Lower lobe of right lung (tissue), 2 donors: ENCODE measurements around the gene CFAP46. TPM values are rescaled to one million over a fixed set of nuclear protein-coding genes. Genes with fewer than 3 reads are reported as not detected.

Experiments used
- ATAC-seq, 2 donors: fragments of 200-7000 bp; cut with Tn5 transposase; one replicate each; pipeline ENCODE4 v1.9.1; 2020 to 2022; ENCODE audit warnings: mild to moderate bottlenecking in 2 of 2, moderate library complexity in 2 of 2
- DNase-seq: peaks from one replicate; pipeline ENCODE4 v3.0.0-alpha.2; 2020
- H3K27ac ChIP-seq: fragments of 200-600 bp; one replicate; pipeline ENCODE4 v1.8.0; 2022
- H3K27me3 ChIP-seq: fragments of 200-600 bp; one replicate; pipeline ENCODE4 v1.8.0; 2022; ENCODE audit warnings: low read depth
- H3K36me3 ChIP-seq: fragments of 200-600 bp; one replicate; pipeline ENCODE4 v1.8.0; 2022; ENCODE audit warnings: mild to moderate bottlenecking
- H3K4me1 ChIP-seq: fragments of 200-600 bp; one replicate; pipeline ENCODE4 v1.8.0; 2022
- H3K4me3 ChIP-seq: fragments of 200-600 bp; one replicate; pipeline ENCODE4 v1.8.0; 2022; ENCODE audit warnings: mild to moderate bottlenecking
- H3K9me3 ChIP-seq: fragments of 200-600 bp; one replicate; pipeline ENCODE4 v1.8.0; 2022
- CTCF ChIP-seq: fragments of 200-600 bp; IDR thresholded peaks from one replicate; pipeline ENCODE4 v1.8.0; 2022; ENCODE audit warnings: antibody characterized with exemption, mild to moderate bottlenecking
- intact Hi-C: fragments of 100-400 bp; cut with DNase I; formaldehyde crosslinking; loops from one replicate; pipeline ENCODE4 v1.11.0; 2022
- total RNA-seq: library from RNA; stranded (reverse); fragmentation: NEBNext Ultra II Directional; extraction: Animal tissue kit (Norgen Biotek cat#: 25700); gene quantifications from one replicate; pipeline ENCODE4 v1.2.1, GENCODE V29; 2021
- donor health status: DM: no; HTN: yes; CAD: no; lungs with severe emphysema.

The CFAP46 gene
- total RNA-seq, 1 donor from 2014 or later: 9.0 TPM

DNA sequence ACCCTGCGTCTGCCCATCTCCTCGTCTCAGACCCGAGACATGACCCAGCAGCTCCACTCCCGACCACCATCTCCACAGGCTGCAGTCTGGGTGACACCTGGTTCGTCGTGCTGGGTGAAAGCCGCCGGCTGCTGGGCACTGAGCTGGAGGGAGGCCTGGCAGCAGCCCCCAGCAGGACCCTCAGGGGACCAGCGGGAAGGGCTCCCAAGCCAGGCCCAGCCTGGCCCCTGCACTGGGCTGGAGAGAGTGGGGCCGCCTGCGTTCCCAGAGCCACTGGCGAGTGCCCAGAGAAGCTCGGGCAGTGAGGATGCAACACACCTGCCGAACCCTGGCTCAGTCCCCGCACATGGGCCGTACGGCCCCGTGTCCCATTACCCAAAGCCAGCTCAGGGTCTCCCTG lies 21.3 kb downstream of the CFAP46 start:
- no peak for TF ChIP-seq CTCF
- H3K9me3 ChIP-seq: no peaks in the 10 kb centered on the region
- peak; percentile 38 for DNase-seq
- no peak overlapping the region for H3K27ac ChIP-seq
- H3K4me1 ChIP-seq: no peaks in the 10 kb centered on the region
- H3K27me3 ChIP-seq: peaks cover 6% of the 10 kb centered on the region
- H3K4me3 ChIP-seq: no peak overlapping the region
- intact Hi-C loops: no loop called here
- H3K36me3 ChIP-seq: no peaks in the 10 kb centered on the region
- ATAC-seq: no peak

- H3K27me3 ChIP-seq: peaks cover 9% of the 10 kb centered on the region
- H3K36me3 ChIP-seq: no peaks in the 10 kb centered on the region
- DNase-seq: peak; percentile 36
- H3K4me3 ChIP-seq: no peak overlapping the region
- H3K4me1 ChIP-seq: no peaks in the 10 kb centered on the region
- no peak for TF ChIP-seq CTCF
- H3K9me3 ChIP-seq: no peaks in the 10 kb centered on the region
- no peak for ATAC-seq
- H3K27ac ChIP-seq: no peak overlapping the region
- intact Hi-C loops: no loop called here
These were observed 22.1 kb downstream of the CFAP46 start for GRCh38 chr10:132920101-132920925.

GRCh38 chr10:132919374-132920100 lies 22.8 kb downstream of the CFAP46 start:
- no peak overlapping the region for H3K4me3 ChIP-seq
- DNase-seq: peak; percentile 43
- no peaks in the 10 kb centered on the region for H3K36me3 ChIP-seq
- no peak for ATAC-seq
- intact Hi-C loops: no loop called here
- H3K27ac ChIP-seq: no peak overlapping the region
- H3K27me3 ChIP-seq: peaks cover 13% of the 10 kb centered on the region
- TF ChIP-seq CTCF: no peak
- no peaks in the 10 kb centered on the region for H3K4me1 ChIP-seq
- no peaks in the 10 kb centered on the region for H3K9me3 ChIP-seq

GRCh38 chr10:132918617-132919373 lies 23.6 kb downstream of the CFAP46 start:
- no peaks in the 10 kb centered on the region for H3K4me1 ChIP-seq
- H3K36me3 ChIP-seq: no peaks in the 10 kb centered on the region
- no peak for TF ChIP-seq CTCF
- peak; percentile 42 for DNase-seq
- no peaks in the 10 kb centered on the region for H3K9me3 ChIP-seq
- intact Hi-C loops: no loop called here
- H3K27me3 ChIP-seq: peaks cover 13% of the 10 kb centered on the region
- no peak for ATAC-seq
- H3K4me3 ChIP-seq: no peak overlapping the region
- no peak overlapping the region for H3K27ac ChIP-seq

- Histone ChIP-seq H3K4me3 (no peak overlapping the region), H3K27me3 (peaks cover 13% of the 10 kb centered on the region), H3K27ac (no peak overlapping the region), H3K9me3 (no peaks in the 10 kb centered on the region), H3K4me1 (no peaks in the 10 kb centered on the region), H3K36me3 (no peaks in the 10 kb centered on the region)
- intact Hi-C loops: no loop called here
- no peak for TF ChIP-seq CTCF
- no peak for ATAC-seq
- no peak for DNase-seq
These were observed 24.1 kb downstream of the CFAP46 start for GRCh38 chr10:132918264-132918616.
